Keratinocyte (primary cell): ENCODE measurements around the gene TMEM220. TPM values are rescaled to one million over a fixed set of nuclear protein-coding genes. Genes with fewer than 3 reads are reported as not detected.

Experiments
- DNase-seq: peaks from one replicate; pipeline ENCODE4 v3.0.0-alpha.2; 2011; ENCODE audit warnings: low read depth, missing footprints, low spot score
- FAIRE-seq: peaks from 2 replicates; lab custom pipeline; 2011; peaks lifted over from hg19 to GRCh38; lab: Jason Lieb, UNC
- H2AFZ ChIP-seq: 2 replicates; pipeline ENCODE4 v1.6.0; 2012; ENCODE audit warnings: low read length, control low read depth, inconsistent platforms; ENCODE audit not compliant: control insufficient read depth
- H3K27ac ChIP-seq: 2 replicates; pipeline ENCODE4 v1.5.1; 2011; ENCODE audit warnings: low read length; ENCODE audit not compliant: control insufficient read depth, insufficient read depth
- H3K27me3 ChIP-seq: 3 replicates; pipeline ENCODE4 v1.6.0; 2011; ENCODE audit warnings: low read length; ENCODE audit not compliant: control insufficient read depth, insufficient read depth; ENCODE audit errors: extremely low read depth
- H3K36me3 ChIP-seq, 2 experiments: 2 replicates in 1 of 2; 3 replicates in 1 of 2; pipeline ENCODE4 v1.5.1; 2011; ENCODE audit warnings: low read length in 2 of 2, mild to moderate bottlenecking in 1 of 2; ENCODE audit not compliant: control insufficient read depth in 2 of 2, insufficient read depth in 2 of 2; ENCODE audit errors: extremely low read depth in 1 of 2
- H3K4me1 ChIP-seq: 3 replicates; pipeline ENCODE4 v1.5.1; 2011; ENCODE audit warnings: low read length; ENCODE audit not compliant: control insufficient read depth, insufficient read depth; ENCODE audit errors: extremely low read depth
- H3K4me2 ChIP-seq: 3 replicates; pipeline ENCODE4 v1.6.0; 2011; ENCODE audit warnings: low read depth, low read length; ENCODE audit not compliant: control insufficient read depth, insufficient read depth; ENCODE audit errors: extremely low read depth
- H3K4me3 ChIP-seq, 3 experiments: fragments of 200-600 bp in 1 of 3; sonication (generic) in 1 of 3; 2 replicates in 2 of 3; 3 replicates in 1 of 3; pipeline ENCODE4 v1.5.1; 2011 to 2016; ENCODE audit warnings: low read length in 3 of 3, mild to moderate bottlenecking in 3 of 3, control low read depth in 2 of 3, inconsistent platforms in 1 of 3, low read depth in 1 of 3, mixed read lengths in 1 of 3, mixed run types in 1 of 3, moderate library complexity in 1 of 3; ENCODE audit not compliant: control insufficient read depth in 2 of 3, insufficient read depth in 2 of 3; ENCODE audit errors: extremely low read depth in 1 of 3
- H3K79me2 ChIP-seq: 2 replicates; pipeline ENCODE4 v1.6.0; 2012; ENCODE audit warnings: low read length; ENCODE audit not compliant: control insufficient read depth, insufficient read depth
- H3K9ac ChIP-seq: 3 replicates; pipeline ENCODE4 v1.6.0; 2011; ENCODE audit warnings: low read length; ENCODE audit not compliant: control insufficient read depth, insufficient read depth; ENCODE audit errors: extremely low read depth
- H3K9me1 ChIP-seq: 3 replicates; pipeline ENCODE4 v1.6.0; 2011; ENCODE audit warnings: low read length; ENCODE audit not compliant: control insufficient read depth, insufficient read depth; ENCODE audit errors: extremely low read depth
- H3K9me3 ChIP-seq: 2 replicates; pipeline ENCODE4 v1.5.1; 2012; ENCODE audit warnings: low read depth, low read length; ENCODE audit not compliant: control insufficient read depth
- H4K20me1 ChIP-seq: 3 replicates; pipeline ENCODE4 v1.6.0; 2011; ENCODE audit warnings: low read length; ENCODE audit not compliant: control insufficient read depth, insufficient read depth; ENCODE audit errors: extremely low read depth
- CTCF ChIP-seq, 3 experiments: IDR thresholded peaks in 1 of 3; conservative IDR thresholded peaks in 1 of 3; optimal IDR thresholded peaks in 1 of 3; 2 replicates in 2 of 3; 3 replicates in 1 of 3; pipeline versions ENCODE3 to v1.5.1; 2011; ENCODE audit warnings: low read length in 3 of 3, mild to moderate bottlenecking in 3 of 3, moderate library complexity in 2 of 3, control low read depth in 1 of 3, inconsistent platforms in 1 of 3; ENCODE audit not compliant: insufficient read depth in 2 of 3; ENCODE audit errors: extremely low read depth in 1 of 3
- EZH2 ChIP-seq: IDR thresholded peaks from one replicate; pipeline ENCODE4 v1.6.1; 2012; ENCODE audit warnings: inconsistent platforms, mild to moderate bottlenecking, low read length, moderate library complexity
- dilution Hi-C: fragments of 300-500 bp; cut with MboI; formaldehyde crosslinking; loops from one replicate; pipeline ENCODE4 v1.7.0; 2020; ENCODE audit warnings: low sequenced_read_pairs; ENCODE audit not compliant: extremely low pct_ligation_motif_present
- polyA plus RNA-seq, 5 experiments: library from polyadenylated mRNA; depleted of rRNA in 3 of 5; stranded (reverse) in 3 of 5; stranded (forward) in 1 of 5; unstranded in 1 of 5; fragments of >200 nt; gene quantifications; 1 replicate in 1 of 5; 2 replicates in 3 of 5; 3 replicates in 1 of 5; pipeline versions ENCODE4 v1.2.1 to v1.2.3, GENCODE V29; 2011 to 2012; ENCODE audit warnings: missing spikeins in 2 of 5, low read depth in 1 of 5, low replicate concordance in 1 of 5

Gene TMEM220
- polyA plus RNA-seq, 1 donor (not counting 4 experiments of a cell fraction or from before 2014, with no cell fraction given) = 3.3 TPM

GRCh38 chr17:10742431-10742830 lies 12.6 kb upstream of the TMEM220 start:
- Histone ChIP-seq H3K9ac (no peak overlapping the region), H3K27ac (no peak overlapping the region), H3K4me2 (no peak overlapping the region), H3K9me1 (no peaks in the 10 kb centered on the region), H4K20me1 (no peaks in the 10 kb centered on the region), H3K79me2 (no peaks in the 10 kb centered on the region), H3K4me3 (no peak overlapping the region), H2AFZ (no peak overlapping the region), H3K27me3 (peaks cover 10% of the 10 kb centered on the region), H3K4me1 (peaks cover 10% of the 10 kb centered on the region), H3K36me3 (no peaks in the 10 kb centered on the region), H3K9me3 (no peaks in the 10 kb centered on the region)
- dilution Hi-C loops = no loop called here
- FAIRE-seq (no peak), DNase-seq (no peak)
- no peak for TF ChIP-seq CTCF (optimal IDR thresholded peaks at IDR 0.05 in 1 of 3, IDR thresholded peaks at IDR 0.05 in 1 of 3, conservative IDR thresholded peaks at IDR 0.05 in 1 of 3; ENCODE audit: extremely low read depth in 1 of 3, insufficient read depth in 2 of 3, low read length in 3 of 3)
- no peak for TF ChIP-seq EZH2

GRCh38 chr17:10741416-10742135 lies 11.8 kb upstream of the TMEM220 start:
- Histone ChIP-seq H3K9me3 (no peaks in the 10 kb centered on the region), H3K9ac (no peak overlapping the region), H4K20me1 (no peaks in the 10 kb centered on the region), H3K36me3 (no peaks in the 10 kb centered on the region), H3K27me3 (peaks cover 8% of the 10 kb centered on the region), H3K4me3 (no peak overlapping the region), H3K27ac (no peak overlapping the region), H2AFZ (no peak overlapping the region), H3K9me1 (no peaks in the 10 kb centered on the region), H3K4me2 (no peak overlapping the region), H3K79me2 (no peaks in the 10 kb centered on the region), H3K4me1 (peaks cover 10% of the 10 kb centered on the region)
- no peak for DNase-seq
- FAIRE-seq = no peak
- no peak for TF ChIP-seq CTCF (optimal IDR thresholded peaks at IDR 0.05 in 1 of 3, IDR thresholded peaks at IDR 0.05 in 1 of 3, conservative IDR thresholded peaks at IDR 0.05 in 1 of 3; ENCODE audit: extremely low read depth in 1 of 3, insufficient read depth in 2 of 3, low read length in 3 of 3)
- TF ChIP-seq EZH2 = no peak
- dilution Hi-C loops = no loop called here
